Mucosa of rectum (tissue), 2 donors: ENCODE data around the gene COL4A1.

Experiments
- H3K27ac ChIP-seq, 2 donors: one replicate each; pipeline ENCODE4 v1.7.0; 2013; ENCODE audit warnings: inconsistent platforms in 2 of 2, low read depth in 2 of 2, low read length in 2 of 2
- H3K27me3 ChIP-seq, 2 donors: one replicate each; pipeline ENCODE4 v1.7.0; 2013; ENCODE audit warnings: low read length in 2 of 2; ENCODE audit not compliant: control insufficient read depth in 2 of 2, insufficient read depth in 2 of 2
- H3K36me3 ChIP-seq, 2 donors: one replicate each; pipeline ENCODE4 v1.7.0; 2013; ENCODE audit warnings: low read length in 2 of 2; ENCODE audit not compliant: control insufficient read depth in 2 of 2, insufficient read depth in 2 of 2
- H3K4me1 ChIP-seq, 2 donors: one replicate each; pipeline ENCODE4 v1.7.0; 2013; ENCODE audit warnings: low read length in 2 of 2, mild to moderate bottlenecking in 1 of 2; ENCODE audit not compliant: control insufficient read depth in 2 of 2, insufficient read depth in 2 of 2
- H3K4me3 ChIP-seq, 2 donors: one replicate each; pipeline ENCODE4 v1.7.0; 2013; ENCODE audit warnings: low read length in 2 of 2
- H3K9ac ChIP-seq, 2 donors: one replicate each; pipeline ENCODE4 v1.7.0; 2013; ENCODE audit warnings: low read length in 2 of 2, low read depth in 1 of 2, mild to moderate bottlenecking in 1 of 2
- H3K9me3 ChIP-seq, 2 donors: one replicate each; pipeline ENCODE4 v1.7.0; 2013; ENCODE audit warnings: low read length in 2 of 2; ENCODE audit not compliant: control insufficient read depth in 2 of 2
- donor health status: healthy.
- donor health status: Normal muscosa, but diverticular disease.

The COL4A1 gene

GRCh38 chr13:110254151-110254679 lies 52.7 kb downstream of the COL4A1 start:
- Histone ChIP-seq H3K4me1 (peaks cover 0 to 3% of the 10 kb centered on the region in 2 donors), H3K27ac (peak overlapping the region; percentile 55 to 61)

GRCh38 chr13:110251193-110251819 lies 55.7 kb downstream of the COL4A1 start:
- Histone ChIP-seq H3K9ac (no peak overlapping the region), H3K27ac (peak overlapping the region; percentile 53 to 75)

More at GRCh38 chr13:110254151-110254679, 52.7 kb downstream of the COL4A1 start:
- no peaks in the 10 kb centered on the region for H3K36me3 ChIP-seq
- H3K9me3 ChIP-seq: no peaks in the 10 kb centered on the region
- H3K9ac ChIP-seq: no peak overlapping the region
- H3K4me3 ChIP-seq: no peak overlapping the region
- H3K27me3 ChIP-seq: no peaks in the 10 kb centered on the region

GRCh38 chr13:110250258-110250891 lies 56.6 kb downstream of the COL4A1 start:
- H3K27me3 ChIP-seq: no peaks in the 10 kb centered on the region
- H3K27ac ChIP-seq: peak overlapping the region; percentile 53 to 75
- H3K36me3 ChIP-seq: no peaks in the 10 kb centered on the region
- H3K9me3 ChIP-seq: no peaks in the 10 kb centered on the region
- no peak overlapping the region for H3K4me3 ChIP-seq
- H3K4me1 ChIP-seq: peaks cover 0 to 3% of the 10 kb centered on the region in 2 donors
- H3K9ac ChIP-seq: no peak overlapping the region

More at GRCh38 chr13:110251193-110251819, 55.7 kb downstream of the COL4A1 start:
- Histone ChIP-seq H3K4me1 (peaks cover 0 to 3% of the 10 kb centered on the region in 2 donors), H3K9me3 (no peaks in the 10 kb centered on the region), H3K4me3 (no peak overlapping the region), H3K36me3 (no peaks in the 10 kb centered on the region), H3K27me3 (no peaks in the 10 kb centered on the region)

GRCh38 chr13:110249326-110249725 lies 57.6 kb downstream of the COL4A1 start:
- Histone ChIP-seq H3K9ac (peak overlapping the region in 1 of 2 donors; percentile 5), H3K27me3 (no peaks in the 10 kb centered on the region), H3K4me1 (peaks cover 0 to 3% of the 10 kb centered on the region in 2 donors), H3K27ac (peak overlapping the region; percentile 75 to 76), H3K9me3 (no peaks in the 10 kb centered on the region), H3K36me3 (no peaks in the 10 kb centered on the region), H3K4me3 (no peak overlapping the region)

GRCh38 chr13:110248449-110249143 lies 58.4 kb downstream of the COL4A1 start:
- Histone ChIP-seq H3K4me1 (peaks cover 0 to 3% of the 10 kb centered on the region in 2 donors), H3K9ac (no peak overlapping the region)

GRCh38 chr13:110246530-110246929 lies 60.4 kb downstream of the COL4A1 start:
- Histone ChIP-seq H3K4me1 (peaks cover 0 to 3% of the 10 kb centered on the region in 2 donors), H3K9me3 (no peaks in the 10 kb centered on the region), H3K9ac (no peak overlapping the region), H3K36me3 (no peaks in the 10 kb centered on the region), H3K27ac (peak overlapping the region; percentile 18 to 21), H3K4me3 (no peak overlapping the region), H3K27me3 (no peaks in the 10 kb centered on the region)

More at GRCh38 chr13:110248449-110249143, 58.4 kb downstream of the COL4A1 start:
- Histone ChIP-seq H3K27me3 (no peaks in the 10 kb centered on the region), H3K4me3 (no peak overlapping the region), H3K9me3 (no peaks in the 10 kb centered on the region), H3K36me3 (no peaks in the 10 kb centered on the region), H3K27ac (peak overlapping the region; percentile 73 to 76)

- Histone ChIP-seq H3K27me3 (no peaks in the 10 kb centered on the region), H3K27ac (peak overlapping the region in 1 of 2 donors; percentile 14), H3K4me1 (peaks cover 0 to 2% of the 10 kb centered on the region in 2 donors), H3K9me3 (no peaks in the 10 kb centered on the region), H3K36me3 (no peaks in the 10 kb centered on the region), H3K4me3 (no peak overlapping the region), H3K9ac (no peak overlapping the region)
Measured at GRCh38 chr13:110245416-110245899, 61.5 kb downstream of the COL4A1 start.

GRCh38 chr13:110244976-110245375 lies 62.0 kb downstream of the COL4A1 start:
- Histone ChIP-seq H3K9ac (no peak overlapping the region), H3K4me1 (no peaks in the 10 kb centered on the region), H3K27ac (peak overlapping the region in 1 of 2 donors; percentile 14), H3K27me3 (no peaks in the 10 kb centered on the region), H3K9me3 (no peaks in the 10 kb centered on the region), H3K4me3 (no peak overlapping the region), H3K36me3 (no peaks in the 10 kb centered on the region)

- H3K4me1 ChIP-seq: no peaks in the 10 kb centered on the region
- peak overlapping the region; percentile 41 to 44 for H3K27ac ChIP-seq
- H3K9ac ChIP-seq: no peak overlapping the region
Measured at GRCh38 chr13:110244071-110244830, 62.7 kb downstream of the COL4A1 start.

More at GRCh38 chr13:110244071-110244830, 62.7 kb downstream of the COL4A1 start:
- Histone ChIP-seq H3K4me3 (no peak overlapping the region), H3K9me3 (no peaks in the 10 kb centered on the region), H3K27me3 (no peaks in the 10 kb centered on the region), H3K36me3 (no peaks in the 10 kb centered on the region)
